GM12872 (cell line): ENCODE results near the gene KDM3A.

Experiments used
- TF ChIP-seq, protein P1 (sequence below): IDR thresholded peaks from 3 replicates; pipeline ENCODE4 v1.5.1; 2011; ENCODE audit warnings: low read depth, mild to moderate bottlenecking, low read length, moderate library complexity; ENCODE audit not compliant: insufficient read depth

KDM3A gene

GRCh38 chr2:86470890-86471289 is 29.7 kb downstream of the KDM3A start:
- TF ChIP-seq, protein P1, sequence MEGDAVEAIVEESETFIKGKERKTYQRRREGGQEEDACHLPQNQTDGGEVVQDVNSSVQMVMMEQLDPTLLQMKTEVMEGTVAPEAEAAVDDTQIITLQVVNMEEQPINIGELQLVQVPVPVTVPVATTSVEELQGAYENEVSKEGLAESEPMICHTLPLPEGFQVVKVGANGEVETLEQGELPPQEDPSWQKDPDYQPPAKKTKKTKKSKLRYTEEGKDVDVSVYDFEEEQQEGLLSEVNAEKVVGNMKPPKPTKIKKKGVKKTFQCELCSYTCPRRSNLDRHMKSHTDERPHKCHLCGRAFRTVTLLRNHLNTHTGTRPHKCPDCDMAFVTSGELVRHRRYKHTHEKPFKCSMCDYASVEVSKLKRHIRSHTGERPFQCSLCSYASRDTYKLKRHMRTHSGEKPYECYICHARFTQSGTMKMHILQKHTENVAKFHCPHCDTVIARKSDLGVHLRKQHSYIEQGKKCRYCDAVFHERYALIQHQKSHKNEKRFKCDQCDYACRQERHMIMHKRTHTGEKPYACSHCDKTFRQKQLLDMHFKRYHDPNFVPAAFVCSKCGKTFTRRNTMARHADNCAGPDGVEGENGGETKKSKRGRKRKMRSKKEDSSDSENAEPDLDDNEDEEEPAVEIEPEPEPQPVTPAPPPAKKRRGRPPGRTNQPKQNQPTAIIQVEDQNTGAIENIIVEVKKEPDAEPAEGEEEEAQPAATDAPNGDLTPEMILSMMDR: no peak

DNA sequence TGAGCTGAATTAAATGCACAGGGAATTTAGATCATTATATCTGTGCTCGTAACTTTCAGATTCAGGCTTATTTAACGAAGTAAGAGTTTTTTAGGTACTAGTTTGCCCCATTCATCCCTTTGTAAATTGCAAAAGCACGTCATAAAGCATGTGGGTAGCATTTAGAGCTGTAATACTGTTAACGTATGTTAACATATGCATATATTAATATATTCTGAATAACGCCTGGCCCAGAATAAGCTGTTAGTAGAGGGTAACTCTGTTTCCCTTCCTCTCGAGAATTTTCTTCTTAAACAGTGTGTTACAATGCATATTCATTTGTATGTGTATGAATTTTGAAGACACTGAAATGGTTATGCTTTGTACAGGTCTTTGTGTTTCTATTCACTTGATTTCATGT is 30.5 kb downstream of the KDM3A start:
- TF ChIP-seq, protein P1: no peak

DNA sequence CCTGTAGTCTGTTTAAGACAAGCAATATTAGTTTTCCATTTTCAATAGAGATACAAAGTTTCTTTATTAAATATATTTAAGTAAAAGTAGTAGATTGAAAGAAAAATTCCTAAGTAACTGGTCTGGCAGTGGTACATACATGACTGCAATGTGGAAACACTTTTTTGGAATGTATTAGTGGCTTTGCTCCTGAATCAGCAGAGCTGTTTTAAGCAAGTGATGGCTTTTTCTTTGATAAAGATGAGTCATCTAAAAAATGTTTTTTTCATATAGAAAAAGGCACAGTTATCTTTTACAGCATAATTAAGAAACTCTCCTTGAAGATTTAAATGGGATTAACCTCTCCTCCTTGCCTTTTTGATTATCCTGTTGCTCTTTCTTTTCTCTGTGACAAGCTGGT is 34.9 kb downstream of the KDM3A start:
- TF ChIP-seq, protein P1: no peak

DNA sequence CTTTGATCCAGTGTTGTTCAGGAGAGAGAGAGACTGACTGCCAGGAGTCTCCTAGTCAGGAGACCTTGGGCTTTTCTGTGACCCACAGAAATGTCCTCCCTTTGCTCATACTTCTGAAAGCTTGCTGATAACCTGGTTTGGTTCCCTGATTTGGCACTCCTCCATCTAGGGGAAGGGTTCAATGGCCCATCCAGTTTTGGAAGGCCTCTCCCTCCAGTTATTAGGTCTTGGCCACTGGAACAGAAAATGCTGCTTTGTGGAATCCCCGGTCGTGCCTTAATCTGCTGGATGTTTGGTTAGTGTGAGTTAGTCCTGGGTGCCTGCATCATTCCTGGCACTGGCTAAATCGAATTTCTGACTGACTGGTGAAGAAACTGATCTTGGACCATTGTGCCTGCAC is 35.7 kb downstream of the KDM3A start:
- TF ChIP-seq, protein P1: no peak

DNA sequence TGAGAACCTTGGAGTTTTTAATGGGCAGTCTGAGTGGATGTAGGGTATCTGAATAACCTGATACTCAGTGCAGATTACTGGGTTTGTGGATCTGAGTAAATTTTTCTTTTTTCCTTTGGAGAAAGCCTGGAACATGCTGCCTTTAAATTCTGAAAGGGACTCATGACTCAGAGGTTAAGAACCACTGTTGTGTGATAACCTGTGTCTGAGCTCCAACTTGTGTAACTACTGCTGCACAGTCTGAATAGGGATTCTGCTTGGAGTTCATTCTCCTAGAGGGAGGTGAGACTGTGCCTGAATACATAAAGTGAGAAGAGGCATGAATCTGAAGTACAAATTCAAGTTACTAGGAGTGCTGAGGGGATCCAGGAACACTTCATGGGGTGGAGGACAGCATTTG is 36.2 kb downstream of the KDM3A start:
- TF ChIP-seq, protein P1: no peak

GRCh38 chr2:86480105-86480504 is 38.9 kb downstream of the KDM3A start:
- TF ChIP-seq, protein P1: no peak

GRCh38 chr2:86482034-86482433 is 40.9 kb downstream of the KDM3A start:
- TF ChIP-seq, protein P1: no peak

GRCh38 chr2:86484385-86484784 is 43.2 kb downstream of the KDM3A start:
- TF ChIP-seq, protein P1: no peak
